H9 (cell line): ENCODE measurements around the gene ZNFX1. TPM values are rescaled to one million over a fixed set of nuclear protein-coding genes. Genes with fewer than 3 reads are reported as not detected.

Source experiments
- DNase-seq: peaks from one replicate; pipeline ENCODE4 v3.0.0-alpha.2; 2017
- H2AFZ ChIP-seq: one replicate; pipeline ENCODE4 v1.6.1; 2013; ENCODE audit warnings: mild to moderate bottlenecking, low read length, control low read depth, moderate library complexity
- H2AK5ac ChIP-seq: 2 replicates; pipeline ENCODE4 v1.6.1; 2013; ENCODE audit warnings: low read length, control low read depth, mixed read lengths; ENCODE audit not compliant: insufficient read length
- H2BK120ac ChIP-seq: one replicate; pipeline ENCODE4 v1.6.1; 2013; ENCODE audit warnings: low read depth, mild to moderate bottlenecking, low read length, control low read depth, inconsistent platforms; ENCODE audit not compliant: poor library complexity, severe bottlenecking
- H2BK12ac ChIP-seq: 2 replicates; pipeline ENCODE4 v1.6.1; 2013; ENCODE audit warnings: low read length, control low read depth, mixed read lengths, low read depth; ENCODE audit not compliant: insufficient read length
- H2BK15ac ChIP-seq: 2 replicates; pipeline ENCODE4 v1.6.1; 2013; ENCODE audit warnings: low read depth, low read length, control low read depth
- H2BK20ac ChIP-seq: one replicate; pipeline ENCODE4 v1.6.1; 2013; ENCODE audit warnings: low read depth, mild to moderate bottlenecking, low read length, control low read depth, inconsistent platforms; ENCODE audit not compliant: poor library complexity, severe bottlenecking
- H2BK5ac ChIP-seq: 2 replicates; pipeline ENCODE4 v1.6.1; 2013; ENCODE audit warnings: low read length, control low read depth, mixed read lengths; ENCODE audit not compliant: insufficient read length
- H3K14ac ChIP-seq: 2 replicates; pipeline ENCODE4 v1.6.1; 2013; ENCODE audit warnings: low read length, control low read depth; ENCODE audit not compliant: insufficient read depth
- H3K18ac ChIP-seq: 2 replicates; pipeline ENCODE4 v1.6.1; 2013; ENCODE audit warnings: low read depth, mild to moderate bottlenecking, mixed read lengths, low read length, control low read depth; ENCODE audit not compliant: insufficient read length
- H3K23ac ChIP-seq: 2 replicates; pipeline ENCODE4 v1.6.1; 2013; ENCODE audit warnings: low read length, control low read depth, mixed read lengths, low read depth; ENCODE audit not compliant: insufficient read length
- H3K23me2 ChIP-seq: 2 replicates; pipeline ENCODE4 v1.6.1; 2013; ENCODE audit warnings: low read depth, mild to moderate bottlenecking, mixed read lengths, low read length, control low read depth; ENCODE audit not compliant: insufficient read length, poor library complexity, severe bottlenecking
- H3K27ac ChIP-seq: 2 replicates; pipeline ENCODE4 v1.5.1; 2013; ENCODE audit warnings: low read length, control low read depth, mixed read lengths, low read depth; ENCODE audit not compliant: insufficient read length
- H3K27me3 ChIP-seq: 2 replicates; pipeline ENCODE4 v1.6.1; 2013; ENCODE audit warnings: low read length, control low read depth, inconsistent platforms; ENCODE audit not compliant: insufficient read depth
- H3K4ac ChIP-seq: 2 replicates; pipeline ENCODE4 v1.6.1; 2013; ENCODE audit warnings: low read depth, mild to moderate bottlenecking, control low read depth, inconsistent platforms, low read length, moderate library complexity
- H3K4me1 ChIP-seq: 2 replicates; pipeline ENCODE4 v1.6.1; 2013; ENCODE audit warnings: low read length, control low read depth, inconsistent platforms; ENCODE audit not compliant: insufficient read depth
- H3K4me2 ChIP-seq: 2 replicates; pipeline ENCODE4 v1.6.1; 2013; ENCODE audit warnings: low read length, control low read depth, mixed read lengths; ENCODE audit not compliant: insufficient read length, insufficient read depth
- H3K56ac ChIP-seq: 2 replicates; pipeline ENCODE4 v1.6.1; 2013; ENCODE audit warnings: low read depth, mild to moderate bottlenecking, mixed read lengths, low read length, control low read depth; ENCODE audit not compliant: insufficient read length
- H3K79me1 ChIP-seq: 2 replicates; pipeline ENCODE4 v1.6.1; 2013; ENCODE audit warnings: low read depth, mild to moderate bottlenecking, moderate library complexity, low read length, control low read depth, inconsistent platforms; ENCODE audit not compliant: insufficient read depth, poor library complexity, severe bottlenecking
- H3K79me2 ChIP-seq: 2 replicates; pipeline ENCODE4 v1.6.1; 2013; ENCODE audit warnings: low read length, control low read depth, inconsistent platforms; ENCODE audit not compliant: insufficient read depth
- H3K9ac ChIP-seq: 2 replicates; pipeline ENCODE4 v1.6.1; 2013; ENCODE audit warnings: low read length, control low read depth, mixed read lengths; ENCODE audit not compliant: insufficient read length; ENCODE audit errors: extremely low read depth
- H3K9me3 ChIP-seq: one replicate; pipeline ENCODE4 v1.6.1; 2013; ENCODE audit warnings: low read depth, low read length, inconsistent platforms; ENCODE audit not compliant: control insufficient read depth
- H3T11ph ChIP-seq: one replicate; pipeline ENCODE4 v1.6.1; 2013; ENCODE audit warnings: mild to moderate bottlenecking, low read length, control low read depth, inconsistent platforms
- H4K20me1 ChIP-seq: one replicate; pipeline ENCODE4 v1.6.1; 2013; ENCODE audit not compliant: control insufficient read depth, insufficient read length, insufficient read depth
- H4K5ac ChIP-seq: 2 replicates; pipeline ENCODE4 v1.6.1; 2013; ENCODE audit warnings: low read depth, mild to moderate bottlenecking, mixed read lengths, low read length, control low read depth; ENCODE audit not compliant: insufficient read length
- H4K8ac ChIP-seq: replicated peaks from 2 replicates; pipeline ENCODE4 v1.6.1; 2013; ENCODE audit warnings: low read length, control low read depth, mixed read lengths, low read depth; ENCODE audit not compliant: insufficient read length
- H4K91ac ChIP-seq: 2 replicates; pipeline ENCODE4 v1.6.1; 2013; ENCODE audit warnings: low read depth, mild to moderate bottlenecking, moderate library complexity, mixed read lengths, low read length, control low read depth; ENCODE audit not compliant: insufficient read length
- H3K27ac Mint-ChIP-seq, 3 experiments: 2 replicates in 2 of 3; 3 replicates in 1 of 3; pipeline ENCODE4 v1.8.0; 2020 to 2021; ENCODE audit warnings: mixed read lengths in 3 of 3, mild to moderate bottlenecking in 1 of 3, moderate library complexity in 1 of 3
- H3K27me3 Mint-ChIP-seq: 2 replicates; pipeline ENCODE4 v1.8.0; 2021; ENCODE audit warnings: low read depth, mild to moderate bottlenecking, moderate library complexity, mixed read lengths
- H3K36me3 Mint-ChIP-seq, 3 experiments: 2 replicates in 2 of 3; 3 replicates in 1 of 3; pipeline ENCODE4 v1.8.0; 2020 to 2021; ENCODE audit warnings: low read depth in 3 of 3, mixed read lengths in 3 of 3; ENCODE audit not compliant: insufficient read depth in 1 of 3
- H3K4me1 Mint-ChIP-seq, 2 experiments: 2 replicates each; pipeline ENCODE4 v1.8.0; 2020; ENCODE audit warnings: mixed read lengths in 2 of 2
- H3K4me3 Mint-ChIP-seq, 2 experiments: 2 replicates in 1 of 2; 3 replicates in 1 of 2; pipeline ENCODE4 v1.8.0; 2020 to 2021; ENCODE audit warnings: mild to moderate bottlenecking in 2 of 2, mixed read lengths in 2 of 2, moderate library complexity in 1 of 2
- H3K9me3 Mint-ChIP-seq, 2 experiments: 2 replicates in 1 of 2; 3 replicates in 1 of 2; pipeline ENCODE4 v1.8.0; 2020; ENCODE audit warnings: mild to moderate bottlenecking in 2 of 2, mixed read lengths in 2 of 2, moderate library complexity in 1 of 2
- WGBS: extraction: QIAGEN DNeasy Blood & Tissue Kit; methylation state at CpG from one replicate; pipeline ENCODE4 v1.1.7; 2013; ENCODE audit warnings: missing lambda C conversion rate, low lambda C conversion rate, mixed read lengths; ENCODE audit not compliant: insufficient read length; ENCODE audit errors: extremely low coverage; 5-methylcytosine and 5-hydroxymethylcytosine counted together
- total RNA-seq: library from RNA; stranded (reverse); gene quantifications from 2 replicates; pipeline ENCODE4 v1.2.1, GENCODE V29; 2021
- TF ChIP-seq, protein P1 (sequence below): fragments of 200-600 bp; sonication (generic); conservative IDR thresholded peaks from 3 replicates; pipeline ENCODE4 v1.8.0; 2021; ENCODE audit warnings: antibody characterized with exemption, mild to moderate bottlenecking

The ZNFX1 gene
- total RNA-seq, 1 experiment from 2014 or later: 13.3 TPM

DNA sequence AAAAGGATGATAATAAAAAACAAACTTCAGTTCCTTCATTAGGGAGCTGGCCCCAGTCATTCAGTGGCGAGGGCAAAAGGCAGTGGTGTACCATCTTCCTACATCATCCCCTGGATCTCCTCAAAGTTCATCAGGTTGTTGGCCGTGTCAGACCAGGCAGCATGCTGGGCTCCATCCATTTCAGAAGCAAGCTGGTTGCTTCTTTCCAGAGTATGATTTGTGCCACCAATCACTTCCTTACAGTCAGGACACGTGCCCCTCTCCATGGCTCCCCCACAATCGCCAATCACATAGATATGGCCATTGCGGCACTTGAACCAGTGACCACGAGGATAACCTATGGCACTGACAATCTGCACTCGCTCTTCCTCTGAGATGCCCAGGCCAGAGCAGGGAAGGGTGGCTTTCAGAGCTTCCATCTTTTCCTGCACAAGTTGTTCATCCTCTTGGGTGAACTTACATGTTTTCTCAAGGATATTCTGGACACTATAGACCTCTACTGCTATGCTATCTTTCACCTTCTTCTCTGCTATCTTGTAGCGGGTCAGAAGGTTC is 30.6 kb downstream of the ZNFX1 start:
- Mint-ChIP-seq H3K27ac (peak overlapping the region in 2 of 3 experiments; percentile 57 to 81; a peak in 3 of 7 replicates), H3K36me3 (peaks cover 24 to 85% (median 51%) of the 10 kb centered on the region in 3 experiments; a peak in 6 of 7 replicates), H3K27me3 (no peaks in the 10 kb centered on the region), H3K9me3 (no peaks in the 10 kb centered on the region), H3K4me1 (no peaks in the 10 kb centered on the region), H3K4me3 (no peak overlapping the region)
- TF ChIP-seq, protein P1, sequence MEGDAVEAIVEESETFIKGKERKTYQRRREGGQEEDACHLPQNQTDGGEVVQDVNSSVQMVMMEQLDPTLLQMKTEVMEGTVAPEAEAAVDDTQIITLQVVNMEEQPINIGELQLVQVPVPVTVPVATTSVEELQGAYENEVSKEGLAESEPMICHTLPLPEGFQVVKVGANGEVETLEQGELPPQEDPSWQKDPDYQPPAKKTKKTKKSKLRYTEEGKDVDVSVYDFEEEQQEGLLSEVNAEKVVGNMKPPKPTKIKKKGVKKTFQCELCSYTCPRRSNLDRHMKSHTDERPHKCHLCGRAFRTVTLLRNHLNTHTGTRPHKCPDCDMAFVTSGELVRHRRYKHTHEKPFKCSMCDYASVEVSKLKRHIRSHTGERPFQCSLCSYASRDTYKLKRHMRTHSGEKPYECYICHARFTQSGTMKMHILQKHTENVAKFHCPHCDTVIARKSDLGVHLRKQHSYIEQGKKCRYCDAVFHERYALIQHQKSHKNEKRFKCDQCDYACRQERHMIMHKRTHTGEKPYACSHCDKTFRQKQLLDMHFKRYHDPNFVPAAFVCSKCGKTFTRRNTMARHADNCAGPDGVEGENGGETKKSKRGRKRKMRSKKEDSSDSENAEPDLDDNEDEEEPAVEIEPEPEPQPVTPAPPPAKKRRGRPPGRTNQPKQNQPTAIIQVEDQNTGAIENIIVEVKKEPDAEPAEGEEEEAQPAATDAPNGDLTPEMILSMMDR: no peak
- Histone ChIP-seq H2BK5ac (no peak overlapping the region), H3K14ac (no peak overlapping the region), H3K9me3 (no peaks in the 10 kb centered on the region), H2BK120ac (no peak overlapping the region), H3K4me2 (no peak overlapping the region), H2AK5ac (no peak overlapping the region), H3K23ac (no peak overlapping the region), H3K27me3 (no peaks in the 10 kb centered on the region), H4K20me1 (no peaks in the 10 kb centered on the region), H3K4ac (no peak overlapping the region), H2AFZ (no peak overlapping the region), H4K5ac (no peak overlapping the region), H3K9ac (no peak overlapping the region), H2BK12ac (no peak overlapping the region), H3K27ac (no peak overlapping the region), H3K56ac (no peak overlapping the region), H3K4me1 (no peaks in the 10 kb centered on the region), H3K79me2 (no peaks in the 10 kb centered on the region), H3K23me2 (no peaks in the 10 kb centered on the region), H4K8ac (no peak overlapping the region), H4K91ac (no peak overlapping the region), H3T11ph (no peak overlapping the region), H2BK20ac (no peak overlapping the region), H3K18ac (no peak overlapping the region), H3K79me1 (no peaks in the 10 kb centered on the region), H2BK15ac (no peak overlapping the region)
- no CpG with 5 or more reads among the region's 8 CpGs for WGBS
- no peak for DNase-seq
